ENCODE results near the gene LINC00305.

The LINC00305 gene

GRCh38 chr18:64116571-64117175 is 32.2 kb downstream of the LINC00305 start:
- H3K27ac ChIP-seq, result no peak overlapping the region
- DNase-seq (ENCODE audit: low read depth, low spot score), result no peak

GRCh38 chr18:64115881-64116280 is 33.0 kb downstream of the LINC00305 start:
- DNase-seq (ENCODE audit: low read depth, low spot score), result no peak
- H3K27ac ChIP-seq, result no peak overlapping the region

- no peak overlapping the region for H3K27ac ChIP-seq
- DNase-seq (ENCODE audit: low read depth, low spot score), result no peak
These were observed 36.9 kb downstream of the LINC00305 start for GRCh38 chr18:64111950-64112349.

GRCh38 chr18:64110692-64111480 is 38.0 kb downstream of the LINC00305 start:
- no peak for DNase-seq (ENCODE audit: low read depth, low spot score)
- H3K27ac ChIP-seq, result no peak overlapping the region

GRCh38 chr18:64103986-64104385 is 44.9 kb downstream of the LINC00305 start:
- no peak overlapping the region for H3K27ac ChIP-seq
- DNase-seq (ENCODE audit: low read depth, low spot score), result no peak

- no peak overlapping the region for H3K27ac ChIP-seq
- DNase-seq (ENCODE audit: low read depth, low spot score), result no peak
These were observed 48.6 kb downstream of the LINC00305 start for GRCh38 chr18:64100116-64100922.

- DNase-seq (ENCODE audit: low read depth, low spot score), result no peak
- H3K27ac ChIP-seq, result no peak overlapping the region
These were observed 49.6 kb downstream of the LINC00305 start for GRCh38 chr18:64099244-64099643.

- no peak overlapping the region for H3K27ac ChIP-seq
- no peak for DNase-seq (ENCODE audit: low read depth, low spot score)
These were observed 51.4 kb downstream of the LINC00305 start for GRCh38 chr18:64097497-64097896.

GRCh38 chr18:64095056-64095455 is 53.8 kb downstream of the LINC00305 start:
- no peak overlapping the region for H3K27ac ChIP-seq
- DNase-seq (ENCODE audit: low read depth, low spot score), result no peak

- DNase-seq (ENCODE audit: low read depth, low spot score), result no peak
- no peak overlapping the region for H3K27ac ChIP-seq
These were observed 54.7 kb downstream of the LINC00305 start for GRCh38 chr18:64094210-64094609.

GRCh38 chr18:64091526-64091925 is 57.4 kb downstream of the LINC00305 start:
- no peak overlapping the region for H3K27ac ChIP-seq
- no peak for DNase-seq (ENCODE audit: low read depth, low spot score)

GRCh38 chr18:64090876-64091275 is 58.0 kb downstream of the LINC00305 start:
- H3K27ac ChIP-seq, result no peak overlapping the region
- DNase-seq (ENCODE audit: low read depth, low spot score), result no peak

- no peak for DNase-seq (ENCODE audit: low read depth, low spot score)
- no peak overlapping the region for H3K27ac ChIP-seq
These were observed 65.0 kb downstream of the LINC00305 start for GRCh38 chr18:64083916-64084315.

- no peak overlapping the region for H3K27ac ChIP-seq
These were observed 66.4 kb downstream of the LINC00305 start for GRCh38 chr18:64082513-64082912.

GRCh38 chr18:64082054-64082453 is 66.8 kb downstream of the LINC00305 start:
- H3K27ac ChIP-seq, result no peak overlapping the region
- DNase-seq (ENCODE audit: low read depth, low spot score), result no peak

More at GRCh38 chr18:64082513-64082912, 66.4 kb downstream of the LINC00305 start:
- DNase-seq (ENCODE audit: low read depth, low spot score), result no peak

- H3K27ac ChIP-seq, result no peak overlapping the region
- no peak for DNase-seq (ENCODE audit: low read depth, low spot score)
These were observed 74.9 kb downstream of the LINC00305 start for GRCh38 chr18:64073971-64074370.

GRCh38 chr18:64055019-64055418 is 93.9 kb downstream of the LINC00305 start:
- DNase-seq (ENCODE audit: low read depth, low spot score), result no peak
- H3K27ac ChIP-seq, result no peak overlapping the region

- no peak for DNase-seq (ENCODE audit: low read depth, low spot score)
- H3K27ac ChIP-seq, result no peak overlapping the region
These were observed 95.6 kb downstream of the LINC00305 start for GRCh38 chr18:64053246-64053645.

- H3K27ac ChIP-seq, result no peak overlapping the region
- DNase-seq (ENCODE audit: low read depth, low spot score), result no peak
These were observed 96.1 kb downstream of the LINC00305 start for GRCh38 chr18:64052772-64053171.

GRCh38 chr18:64044616-64045015 is 104.3 kb downstream of the LINC00305 start:
- no peak overlapping the region for H3K27ac ChIP-seq

More at GRCh38 chr18:64044616-64045015, 104.3 kb downstream of the LINC00305 start:
- DNase-seq (ENCODE audit: low read depth, low spot score), result no peak
